ENCODE data around the gene KLHL40. TPM values are rescaled to one million over a fixed set of nuclear protein-coding genes. Genes with fewer than 3 reads are reported as not detected.

Gene KLHL40
- polyA plus RNA-seq, 1 donor from 2014 or later, result not detected

- Histone ChIP-seq H3K79me2 (replicated peaks; ENCODE audit: insufficient read depth, low read length) (no peaks in the 10 kb centered on the region), H3K27ac (ENCODE audit: low read length) (no peak overlapping the region), H3K9me3 (ENCODE audit: low read length) (no peaks in the 10 kb centered on the region), H3K36me3 (ENCODE audit: insufficient read depth, low read length) (no peaks in the 10 kb centered on the region), H3F3A (ENCODE audit: insufficient read depth, low read length, poor library complexity, severe bottlenecking) (no peaks in the 10 kb centered on the region), H3K9me2 (ENCODE audit: insufficient read depth, low read length) (no peaks in the 10 kb centered on the region), H3K4me2 (ENCODE audit: low read length) (no peak overlapping the region), H3K27me3 (ENCODE audit: insufficient read depth, low read depth, low read length) (no peaks in the 10 kb centered on the region), H2AFZ (ENCODE audit: low read depth, low read length) (no peak overlapping the region), H3K9ac (ENCODE audit: low read length) (no peak overlapping the region), H4K20me1 (ENCODE audit: insufficient read depth) (no peaks in the 10 kb centered on the region), H3K4me3 (ENCODE audit: low read length) (no peak overlapping the region)
- TF ChIP-seq SMC3 (conservative IDR thresholded peaks at IDR 0.05; ENCODE audit: poor library complexity) (no peak), POLR2AphosphoS5 (IDR thresholded peaks at IDR 0.05) (no peak), MXI1 (conservative IDR thresholded peaks at IDR 0.05; ENCODE audit: poor library complexity, severe bottlenecking) (no peak), CTCF (IDR thresholded peaks at IDR 0.05; ENCODE audit: poor library complexity, severe bottlenecking) (no peak), REST (IDR thresholded peaks at IDR 0.05; ENCODE audit: borderline replicate concordance) (no peak), TAF1 (IDR thresholded peaks at IDR 0.05; ENCODE audit: low read depth) (no peak), EP300 (conservative IDR thresholded peaks at IDR 0.05; ENCODE audit: poor library complexity, severe bottlenecking) (no peak), EZH2 (IDR thresholded peaks at IDR 0.05; ENCODE audit: borderline replicate concordance, insufficient read depth, low read length, poor library complexity, severe bottlenecking) (no peak), RAD21 (conservative IDR thresholded peaks at IDR 0.05) (no peak)
These were observed 21.5 kb upstream of the KLHL40 start for GRCh38 chr3:42663581-42664437.

GRCh38 chr3:42664438-42664803, 20.9 kb upstream of the KLHL40 start:
- H3K9me3 ChIP-seq (ENCODE audit: low read length), result no peaks in the 10 kb centered on the region
- H3K79me2 ChIP-seq (replicated peaks; ENCODE audit: insufficient read depth, low read length), result no peaks in the 10 kb centered on the region
- H3K9me2 ChIP-seq (ENCODE audit: insufficient read depth, low read length), result no peaks in the 10 kb centered on the region
- H3K27me3 ChIP-seq (ENCODE audit: insufficient read depth, low read depth, low read length), result no peaks in the 10 kb centered on the region
- no peak for TF ChIP-seq CTCF (IDR thresholded peaks at IDR 0.05; ENCODE audit: poor library complexity, severe bottlenecking)
- TF ChIP-seq POLR2AphosphoS5 (IDR thresholded peaks at IDR 0.05), result no peak
- TF ChIP-seq REST (IDR thresholded peaks at IDR 0.05; ENCODE audit: borderline replicate concordance), result no peak
- TF ChIP-seq EZH2 (IDR thresholded peaks at IDR 0.05; ENCODE audit: borderline replicate concordance, insufficient read depth, low read length, poor library complexity, severe bottlenecking), result no peak
- TF ChIP-seq RAD21 (conservative IDR thresholded peaks at IDR 0.05), result no peak
- H3K36me3 ChIP-seq (ENCODE audit: insufficient read depth, low read length), result no peaks in the 10 kb centered on the region
- H3K27ac ChIP-seq (ENCODE audit: low read length), result no peak overlapping the region
- no peak overlapping the region for H2AFZ ChIP-seq (ENCODE audit: low read depth, low read length)
- H3K4me2 ChIP-seq (ENCODE audit: low read length), result no peak overlapping the region
- no peaks in the 10 kb centered on the region for H3F3A ChIP-seq (ENCODE audit: insufficient read depth, low read length, poor library complexity, severe bottlenecking)
- H3K9ac ChIP-seq (ENCODE audit: low read length), result no peak overlapping the region
- H4K20me1 ChIP-seq (ENCODE audit: insufficient read depth), result no peaks in the 10 kb centered on the region
- no peak overlapping the region for H3K4me3 ChIP-seq (ENCODE audit: low read length)
